ENCODE results near the gene CAPZB. TPM values are rescaled to one million over a fixed set of nuclear protein-coding genes. Genes with fewer than 3 reads are reported as not detected.
"Not testable (repeated sequence)": the region's sequence is repeated elsewhere in the genome, so short reads cannot be mapped to it uniquely, and the experiment has no call there.

CAPZB gene
- total RNA-seq, 1 donor from 2014 or later = 102 TPM

DNA sequence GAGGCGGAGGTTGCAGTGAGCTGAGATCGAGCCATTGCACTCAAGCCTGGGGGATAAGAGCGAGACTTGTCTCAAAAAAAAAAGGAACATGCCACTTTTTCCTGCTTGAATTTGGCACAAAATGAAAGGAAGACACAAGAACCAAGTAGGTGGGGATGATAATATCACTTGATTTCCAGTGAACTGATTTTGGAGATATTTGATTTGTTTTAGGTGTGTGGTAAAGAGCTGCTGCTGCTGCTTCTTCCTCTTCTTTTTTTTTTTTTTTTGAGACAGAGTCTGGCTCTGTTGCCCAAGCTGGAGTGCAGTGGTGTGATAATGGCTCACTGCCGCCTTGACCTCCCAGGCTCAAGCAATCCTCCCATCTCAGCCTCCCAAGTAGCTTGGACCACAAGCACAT is 29.9 kb upstream of the CAPZB start:
- intact Hi-C loops (cut with DNase I) = no loop called here

DNA sequence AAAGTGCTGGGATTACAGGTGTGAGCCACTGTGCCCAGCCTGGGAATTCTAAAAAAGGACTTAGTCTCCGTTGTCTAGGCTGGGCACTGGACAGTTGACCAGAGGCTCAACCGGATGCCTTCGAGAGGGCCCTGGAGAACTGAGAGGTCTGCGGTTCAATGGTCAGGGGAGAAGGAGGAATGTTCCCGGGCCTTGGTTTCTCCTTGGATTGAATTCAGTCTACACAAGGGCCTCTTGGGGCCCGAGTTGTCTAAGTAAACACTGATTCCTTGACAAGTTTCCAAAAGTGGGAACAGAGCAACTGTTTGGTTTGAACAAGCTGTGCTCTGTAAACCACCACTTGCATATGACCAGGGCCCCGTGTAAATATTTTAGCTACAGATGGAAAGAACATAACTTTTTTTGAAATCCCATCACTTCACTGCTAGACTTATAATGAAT is 29.1 kb upstream of the CAPZB start:
- intact Hi-C loops (cut with DNase I) = no loop called here
- DNase-seq (ENCODE audit: low spot score in 2 of 2) = no peak
- Histone ChIP-seq H3K4me1 (no peaks in the 10 kb centered on the region), H3K27ac (no peak overlapping the region), H3K9me3 (no peaks in the 10 kb centered on the region), H3K4me3 (no peak overlapping the region), H3K36me3 (no peaks in the 10 kb centered on the region), H3K27me3 (no peaks in the 10 kb centered on the region)
- TF ChIP-seq, protein P1, sequence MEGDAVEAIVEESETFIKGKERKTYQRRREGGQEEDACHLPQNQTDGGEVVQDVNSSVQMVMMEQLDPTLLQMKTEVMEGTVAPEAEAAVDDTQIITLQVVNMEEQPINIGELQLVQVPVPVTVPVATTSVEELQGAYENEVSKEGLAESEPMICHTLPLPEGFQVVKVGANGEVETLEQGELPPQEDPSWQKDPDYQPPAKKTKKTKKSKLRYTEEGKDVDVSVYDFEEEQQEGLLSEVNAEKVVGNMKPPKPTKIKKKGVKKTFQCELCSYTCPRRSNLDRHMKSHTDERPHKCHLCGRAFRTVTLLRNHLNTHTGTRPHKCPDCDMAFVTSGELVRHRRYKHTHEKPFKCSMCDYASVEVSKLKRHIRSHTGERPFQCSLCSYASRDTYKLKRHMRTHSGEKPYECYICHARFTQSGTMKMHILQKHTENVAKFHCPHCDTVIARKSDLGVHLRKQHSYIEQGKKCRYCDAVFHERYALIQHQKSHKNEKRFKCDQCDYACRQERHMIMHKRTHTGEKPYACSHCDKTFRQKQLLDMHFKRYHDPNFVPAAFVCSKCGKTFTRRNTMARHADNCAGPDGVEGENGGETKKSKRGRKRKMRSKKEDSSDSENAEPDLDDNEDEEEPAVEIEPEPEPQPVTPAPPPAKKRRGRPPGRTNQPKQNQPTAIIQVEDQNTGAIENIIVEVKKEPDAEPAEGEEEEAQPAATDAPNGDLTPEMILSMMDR (IDR thresholded peaks at IDR 0.05) = no peak

More for the DNA sequence above, 29.9 kb upstream of the CAPZB start:
- Histone ChIP-seq H3K27ac (no peak overlapping the region), H3K27me3 (no peaks in the 10 kb centered on the region), H3K4me3 (no peak overlapping the region), H3K4me1 (no peaks in the 10 kb centered on the region), H3K36me3 (no peaks in the 10 kb centered on the region), H3K9me3 (no peaks in the 10 kb centered on the region)
- TF ChIP-seq, protein P1 (IDR thresholded peaks at IDR 0.05) = no peak
- DNase-seq (ENCODE audit: low spot score in 2 of 2) = no peak

DNA sequence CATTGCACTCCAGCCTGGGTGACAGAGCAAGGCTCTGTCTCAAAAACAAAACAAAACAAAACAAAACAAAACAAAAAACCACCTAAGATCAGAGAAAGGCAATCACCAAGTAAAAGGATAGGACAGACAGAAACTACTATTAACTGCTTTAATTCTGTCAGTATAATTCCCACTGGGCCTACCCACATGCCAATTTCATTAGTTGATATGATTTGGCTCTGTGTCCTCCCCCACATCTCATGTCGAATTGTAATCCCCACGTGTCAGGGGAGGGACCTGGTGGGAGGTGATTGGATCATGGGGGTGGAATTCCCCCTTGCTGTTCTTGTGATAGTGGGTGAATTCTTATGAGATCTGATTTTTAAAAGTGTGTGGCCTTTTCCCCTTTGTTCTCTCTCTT is 27.2 kb upstream of the CAPZB start:
- intact Hi-C loops (cut with DNase I) = no loop called here

DNA sequence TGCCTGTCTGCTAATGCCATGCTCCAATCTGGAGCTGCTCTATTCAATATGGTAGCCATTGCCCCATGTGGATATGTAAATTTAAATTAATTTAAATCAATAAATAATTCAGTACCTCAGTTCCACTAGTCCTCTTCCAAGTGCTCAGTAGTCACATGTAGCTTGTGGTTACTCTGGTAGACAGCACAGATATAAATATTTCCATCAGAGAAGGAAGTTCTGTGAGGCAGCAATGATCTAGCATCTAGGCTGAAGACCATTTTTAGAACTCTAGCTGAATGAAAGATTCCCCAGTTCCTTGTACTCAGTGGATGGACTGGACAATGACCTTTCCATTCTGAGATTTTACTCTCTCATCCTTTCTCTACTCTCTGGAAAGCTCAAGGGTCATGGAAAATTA is 25.8 kb upstream of the CAPZB start:
- Histone ChIP-seq H3K4me1 (no peaks in the 10 kb centered on the region), H3K27ac (no peak overlapping the region), H3K27me3 (no peaks in the 10 kb centered on the region), H3K9me3 (no peaks in the 10 kb centered on the region), H3K36me3 (no peaks in the 10 kb centered on the region), H3K4me3 (no peak overlapping the region)
- TF ChIP-seq, protein P1 (IDR thresholded peaks at IDR 0.05) = no peak
- intact Hi-C loops (cut with DNase I) = no loop called here
- DNase-seq (ENCODE audit: low spot score in 2 of 2) = no peak

More for the DNA sequence above, 27.2 kb upstream of the CAPZB start:
- TF ChIP-seq, protein P1 (IDR thresholded peaks at IDR 0.05) = no peak
- no peaks in the 10 kb centered on the region for H3K9me3 ChIP-seq
- H3K27ac ChIP-seq = no peak overlapping the region
- no peaks in the 10 kb centered on the region for H3K4me1 ChIP-seq
- H3K4me3 ChIP-seq = no peak overlapping the region
- no peaks in the 10 kb centered on the region for H3K36me3 ChIP-seq
- no peaks in the 10 kb centered on the region for H3K27me3 ChIP-seq
- DNase-seq (ENCODE audit: low spot score in 2 of 2) = no peak

- intact Hi-C loops (cut with DNase I); H3K4me1 ChIP-seq; H3K27ac ChIP-seq; H3K36me3 ChIP-seq; H3K27me3 ChIP-seq; DNase-seq (ENCODE audit: low spot score in 2 of 2); H3K4me3 ChIP-seq; H3K9me3 ChIP-seq: not testable (repeated sequence)
Observed at GRCh38 chr1:19509647-19510046, 24.3 kb upstream of the CAPZB start.

GRCh38 chr1:19507516-19507915 is 22.2 kb upstream of the CAPZB start:
- no peak overlapping the region for H3K27ac ChIP-seq
- TF ChIP-seq, protein P1 (IDR thresholded peaks at IDR 0.05) = no peak
- DNase-seq (ENCODE audit: low spot score in 2 of 2) = no peak
- intact Hi-C loops (cut with DNase I) = no loop called here
- no peaks in the 10 kb centered on the region for H3K9me3 ChIP-seq
- H3K27me3 ChIP-seq = no peaks in the 10 kb centered on the region
- H3K4me3 ChIP-seq = no peak overlapping the region
- H3K36me3 ChIP-seq = no peaks in the 10 kb centered on the region
- peaks cover 0 to 4% of the 10 kb centered on the region in 2 donors for H3K4me1 ChIP-seq
